Aorta (tissue), 5 donors: ENCODE measurements around the gene TMEM125. TPM values are rescaled to one million over a fixed set of nuclear protein-coding genes. Genes with fewer than 3 reads are reported as not detected.
A peak's percentile ranks its signal among the peaks of the same experiment; 100 is the strongest.

Source experiments
- ATAC-seq: fragments of 200-7000 bp; cut with Tn5 transposase; one replicate; pipeline ENCODE4 v1.9.1; 2022; ENCODE audit warnings: moderate library complexity; ENCODE audit not compliant: low FRiP score
- DNase-seq, 2 donors: peaks; one replicate each; pipeline ENCODE4 v3.0.0-alpha.2; 2020
- H3K27ac ChIP-seq, 2 donors: one replicate each; pipeline ENCODE4 v1.5.1; 2013; ENCODE audit warnings: low read length in 2 of 2, mild to moderate bottlenecking in 2 of 2, moderate library complexity in 2 of 2, control low read depth in 1 of 2, inconsistent platforms in 1 of 2, low read depth in 1 of 2
- H3K27me3 ChIP-seq, 2 donors: one replicate each; pipeline ENCODE4 v1.6.1; 2013; ENCODE audit warnings: control low read depth in 1 of 2, low read length in 1 of 2, mild to moderate bottlenecking in 1 of 2, moderate library complexity in 1 of 2; ENCODE audit not compliant: insufficient read depth in 2 of 2, control insufficient read depth in 1 of 2
- H3K36me3 ChIP-seq, 2 donors: one replicate each; pipeline ENCODE4 v1.6.1; 2013; ENCODE audit warnings: control low read depth in 1 of 2, low read length in 1 of 2, mild to moderate bottlenecking in 1 of 2; ENCODE audit not compliant: insufficient read depth in 2 of 2, control insufficient read depth in 1 of 2
- H3K4me1 ChIP-seq, 2 donors: one replicate each; pipeline ENCODE4 v1.6.1; 2013; ENCODE audit warnings: low read length in 2 of 2, control low read depth in 1 of 2, mild to moderate bottlenecking in 1 of 2, moderate library complexity in 1 of 2; ENCODE audit not compliant: insufficient read depth in 2 of 2, control insufficient read depth in 1 of 2
- H3K4me3 ChIP-seq, 2 donors: one replicate each; pipeline ENCODE4 v1.5.1; 2013; ENCODE audit warnings: low read length in 2 of 2, control low read depth in 1 of 2, mild to moderate bottlenecking in 1 of 2
- H3K9me3 ChIP-seq: one replicate; pipeline ENCODE4 v1.6.1; 2013; ENCODE audit warnings: mild to moderate bottlenecking, low read length; ENCODE audit not compliant: control insufficient read depth
- WGBS, 2 donors: extraction: QIAGEN DNeasy Blood & Tissue Kit; methylation state at CpG; one replicate each; pipeline ENCODE4 v1.1.7; 2013; 5-methylcytosine and 5-hydroxymethylcytosine counted together
- intact Hi-C, 2 donors: fragments of 100-400 bp; cut with DNase I; formaldehyde crosslinking; loops; one replicate each; pipeline versions ENCODE4 v1.14.2 to v1.15.0; 2022
- polyA plus RNA-seq, 2 donors: library from polyadenylated mRNA; stranded (reverse); fragments of 200-250 nt; gene quantifications; one replicate each; pipeline ENCODE4 v1.2.3, GENCODE V29; 2013
- total RNA-seq, 2 donors: library from RNA; stranded (reverse); fragmentation: NEBNext Ultra II Directional; extraction: Animal tissue kit (Norgen Biotek cat#: 25700); gene quantifications; one replicate each; pipeline ENCODE4 v1.2.1, GENCODE V29; 2021
- donor health status: healthy with polysubstance abuse.
- donor health status: Bipolar disorder and iron deficiency.
- donor health status: DM: no; HTN: no; CAD: no.
- donor health status: DM: no; HTN: no; CAD: no.
- donor health status: DM: yes; HTN: yes; CAD: no.

Gene TMEM125
- total and polyA plus RNA-seq, 4 donors = 6.1 TPM; not detected in 3

DNA sequence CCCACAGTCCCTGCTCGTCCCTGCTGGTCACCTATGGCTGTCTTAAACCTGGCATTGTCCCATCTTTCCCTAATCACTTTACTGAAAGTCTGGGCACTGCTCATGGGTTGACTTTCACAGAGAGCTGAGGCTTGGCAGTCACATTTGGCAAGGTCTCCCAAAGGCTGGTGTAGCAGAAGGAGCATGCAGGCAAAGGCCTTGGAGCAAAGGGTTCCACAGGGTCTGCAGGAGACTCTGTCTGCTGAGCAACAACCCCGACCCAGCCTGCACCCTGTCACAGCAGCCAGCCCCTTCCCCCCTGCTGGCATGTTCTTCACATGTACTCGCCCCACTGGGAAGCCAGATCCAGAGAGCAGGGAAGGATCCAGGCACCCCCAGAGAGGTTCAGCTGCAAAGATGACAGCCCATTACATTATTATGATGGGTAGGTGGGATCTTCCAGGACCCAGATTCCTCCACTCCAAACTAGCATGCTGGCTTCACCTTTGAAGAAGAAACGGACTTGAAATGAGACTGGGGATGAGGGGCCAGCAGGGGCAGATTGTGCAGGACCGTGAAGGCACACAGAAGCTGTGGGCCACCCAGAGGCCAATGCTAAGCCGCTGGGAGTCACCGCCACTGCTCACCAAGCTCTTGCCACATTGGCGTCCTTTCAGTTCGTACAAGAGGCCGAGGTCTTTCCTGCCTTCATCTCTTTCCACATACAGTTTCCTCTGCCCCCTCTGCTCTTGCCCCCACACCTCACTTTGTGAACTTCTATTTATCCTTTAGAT is 14.2 kb upstream of the TMEM125 start:
- H3K9me3 ChIP-seq = no peaks in the 10 kb centered on the region

GRCh38 chr1:43256675-43257570 is 12.9 kb upstream of the TMEM125 start:
- Histone ChIP-seq H3K9me3 (no peaks in the 10 kb centered on the region), H3K36me3 (no peaks in the 10 kb centered on the region), H3K27ac (no peak overlapping the region), H3K27me3 (no peaks in the 10 kb centered on the region), H3K4me3 (no peak overlapping the region), H3K4me1 (no peaks in the 10 kb centered on the region)
- intact Hi-C loops = no loop called here
- ATAC-seq = no peak
- 88 to 91% methylated on average over 8 of the region's 8 CpGs for WGBS, 2 donors
- DNase-seq = no peak

More for the DNA sequence above, 14.2 kb upstream of the TMEM125 start:
- Histone ChIP-seq H3K4me3 (no peak overlapping the region), H3K36me3 (no peaks in the 10 kb centered on the region), H3K27me3 (no peaks in the 10 kb centered on the region), H3K4me1 (no peaks in the 10 kb centered on the region), H3K27ac (no peak overlapping the region)
- ATAC-seq (no peak), DNase-seq (no peak)
- intact Hi-C loops = no loop called here
- WGBS, 2 donors = 67 to 69% methylated on average over 10 of the region's 10 CpGs

DNA sequence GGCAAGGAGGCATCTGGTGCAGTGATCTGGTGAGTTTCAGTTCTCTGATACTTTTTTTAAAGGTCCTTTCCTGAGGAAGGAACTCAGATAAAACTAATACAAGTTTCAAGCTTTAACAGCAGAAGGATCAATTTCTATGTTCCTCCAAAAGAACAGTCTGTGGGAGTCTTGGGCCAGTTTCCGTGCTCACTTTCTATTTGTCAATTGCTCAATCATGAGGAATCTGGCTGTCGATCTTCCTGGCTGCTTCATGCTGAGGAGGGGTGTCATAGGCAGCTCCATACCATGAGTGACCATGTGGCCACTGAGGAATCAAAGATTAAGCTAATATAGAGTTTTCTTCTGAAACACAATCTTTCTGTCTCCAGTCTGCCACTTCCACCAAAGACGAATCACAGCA is 11.4 kb upstream of the TMEM125 start:
- no peak overlapping the region for H3K27ac ChIP-seq
- H3K27me3 ChIP-seq = no peaks in the 10 kb centered on the region
- intact Hi-C loops = no loop called here
- WGBS, 2 donors = 60 to 69% methylated on average over 3 of the region's 3 CpGs
- H3K9me3 ChIP-seq = no peaks in the 10 kb centered on the region
- H3K4me3 ChIP-seq = no peak overlapping the region
- H3K36me3 ChIP-seq = no peaks in the 10 kb centered on the region
- H3K4me1 ChIP-seq = no peaks in the 10 kb centered on the region
- DNase-seq (no peak), ATAC-seq (no peak)

DNA sequence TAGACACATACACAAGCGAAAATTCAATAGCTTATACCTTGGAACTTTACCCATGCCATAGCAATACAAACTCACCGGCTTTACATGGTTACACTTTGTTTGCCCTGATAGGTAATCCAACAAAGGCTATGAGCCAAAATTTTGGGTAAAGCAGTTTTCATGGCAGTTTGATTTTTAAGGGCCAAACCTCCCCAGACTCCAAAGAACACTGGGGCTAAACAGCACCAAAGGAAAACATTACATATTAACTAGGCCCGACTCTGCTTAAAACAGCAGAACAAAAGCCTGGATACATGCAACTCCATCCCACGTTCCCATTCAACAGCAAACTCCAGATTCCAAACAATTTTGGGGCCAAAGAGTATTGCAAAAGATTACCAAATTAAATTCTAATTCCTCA is 4.4 kb upstream of the TMEM125 start:
- no peaks in the 10 kb centered on the region for H3K27me3 ChIP-seq
- no peaks in the 10 kb centered on the region for H3K4me1 ChIP-seq
- H3K4me3 ChIP-seq = no peak overlapping the region
- DNase-seq (no peak), ATAC-seq (no peak)
- intact Hi-C loops = no loop called here
- H3K27ac ChIP-seq = no peak overlapping the region
- WGBS, 2 donors = 84% methylated on average over 4 of the region's 4 CpGs
- no peaks in the 10 kb centered on the region for H3K9me3 ChIP-seq
- H3K36me3 ChIP-seq = no peaks in the 10 kb centered on the region

- no peaks in the 10 kb centered on the region for H3K27me3 ChIP-seq
- no peaks in the 10 kb centered on the region for H3K4me1 ChIP-seq
- DNase-seq (no peak), ATAC-seq (no peak)
- no peaks in the 10 kb centered on the region for H3K36me3 ChIP-seq
- no peak overlapping the region for H3K4me3 ChIP-seq
- WGBS, 2 donors = 97 to 98% methylated on average over 1 of the region's 1 CpG
- no peaks in the 10 kb centered on the region for H3K9me3 ChIP-seq
- intact Hi-C loops = no loop called here
- H3K27ac ChIP-seq = no peak overlapping the region
Observed at GRCh38 chr1:43266881-43267280, 2.9 kb upstream of the TMEM125 start.

- no peaks in the 10 kb centered on the region for H3K9me3 ChIP-seq
- 81 to 83% methylated on average over 9 of the region's 9 CpGs for WGBS, 2 donors
- no peaks in the 10 kb centered on the region for H3K27me3 ChIP-seq
- no peaks in the 10 kb centered on the region for H3K4me1 ChIP-seq
- intact Hi-C loops = no loop called here
- ATAC-seq (no peak), DNase-seq (no peak)
- H3K27ac ChIP-seq = no peak overlapping the region
- no peaks in the 10 kb centered on the region for H3K36me3 ChIP-seq
- H3K4me3 ChIP-seq = no peak overlapping the region
Observed at GRCh38 chr1:43267291-43267805, 2.4 kb upstream of the TMEM125 start.

GRCh38 chr1:43267818-43268425 is 1.9 kb upstream of the TMEM125 start:
- Histone ChIP-seq H3K36me3 (no peaks in the 10 kb centered on the region), H3K4me1 (no peaks in the 10 kb centered on the region), H3K27ac (no peak overlapping the region), H3K4me3 (no peak overlapping the region), H3K9me3 (no peaks in the 10 kb centered on the region), H3K27me3 (no peaks in the 10 kb centered on the region)
- ATAC-seq = no peak
- intact Hi-C loops = no loop called here
- no peak for DNase-seq
- WGBS, 2 donors = 79 to 90% methylated on average over 3 of the region's 3 CpGs

GRCh38 chr1:43270421-43271095 is 775 bp downstream of the TMEM125 start:
- ATAC-seq = no peak
- peak in 1 of 2 donors; percentile 66 for DNase-seq
- intact Hi-C loops = no loop called here

More at GRCh38 chr1:43270421-43271095, 775 bp downstream of the TMEM125 start:
- H3K27ac ChIP-seq = no peak overlapping the region
- H3K36me3 ChIP-seq = no peaks in the 10 kb centered on the region
- no peaks in the 10 kb centered on the region for H3K9me3 ChIP-seq
- H3K27me3 ChIP-seq = no peaks in the 10 kb centered on the region
- no peak overlapping the region for H3K4me3 ChIP-seq
- H3K4me1 ChIP-seq = no peaks in the 10 kb centered on the region
- WGBS, 2 donors = 4 to 5% methylated on average over 28 to 29 of the region's 29 CpGs
